GM18517 (cell line): ENCODE results near the gene KRT76.

Experiments
- ATAC-seq: cut with Tn5 transposase; IDR thresholded peaks from one replicate; pipeline ENCODE4 v1.9.1; 2021; ENCODE audit warnings: mild to moderate bottlenecking, moderate library complexity; ENCODE audit not compliant: unreplicated experiment

KRT76 gene

DNA sequence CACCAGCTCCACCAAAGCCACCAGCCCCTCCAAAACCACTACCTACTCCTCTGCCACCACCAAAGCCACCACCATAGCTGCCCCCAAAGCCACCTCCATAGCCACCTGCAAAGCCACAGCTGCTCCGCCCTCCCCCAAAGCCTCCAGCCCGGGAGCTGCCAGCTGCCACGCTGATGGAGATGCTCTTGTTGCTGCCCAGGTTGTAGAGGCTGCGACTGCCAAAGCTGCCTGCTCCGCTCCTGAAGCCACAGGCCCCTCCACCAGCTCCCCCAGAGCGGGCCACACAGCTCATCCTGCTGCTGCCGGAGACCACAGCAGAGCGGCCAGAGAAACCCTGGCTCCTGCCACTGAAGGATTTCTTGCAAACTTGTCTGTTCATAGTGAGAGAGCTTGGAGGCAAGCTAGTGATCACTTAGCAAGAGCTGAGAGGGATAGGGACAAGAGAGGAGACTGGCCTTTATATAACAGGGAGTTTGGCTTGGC, at the start of gene KRT76:
Gene KRT76, minus strand, starts transcription at position 433 of the 483 bp plus-strand sequence. Its CDS starts 54 bp downstream, at position 379.
- ATAC-seq = no peak

- no peak for ATAC-seq
Observed at GRCh38 chr12:52825961-52826360, 48.8 kb upstream of the KRT76 start.

GRCh38 chr12:52824741-52825410, 47.7 kb upstream of the KRT76 start:
- no peak for ATAC-seq

DNA sequence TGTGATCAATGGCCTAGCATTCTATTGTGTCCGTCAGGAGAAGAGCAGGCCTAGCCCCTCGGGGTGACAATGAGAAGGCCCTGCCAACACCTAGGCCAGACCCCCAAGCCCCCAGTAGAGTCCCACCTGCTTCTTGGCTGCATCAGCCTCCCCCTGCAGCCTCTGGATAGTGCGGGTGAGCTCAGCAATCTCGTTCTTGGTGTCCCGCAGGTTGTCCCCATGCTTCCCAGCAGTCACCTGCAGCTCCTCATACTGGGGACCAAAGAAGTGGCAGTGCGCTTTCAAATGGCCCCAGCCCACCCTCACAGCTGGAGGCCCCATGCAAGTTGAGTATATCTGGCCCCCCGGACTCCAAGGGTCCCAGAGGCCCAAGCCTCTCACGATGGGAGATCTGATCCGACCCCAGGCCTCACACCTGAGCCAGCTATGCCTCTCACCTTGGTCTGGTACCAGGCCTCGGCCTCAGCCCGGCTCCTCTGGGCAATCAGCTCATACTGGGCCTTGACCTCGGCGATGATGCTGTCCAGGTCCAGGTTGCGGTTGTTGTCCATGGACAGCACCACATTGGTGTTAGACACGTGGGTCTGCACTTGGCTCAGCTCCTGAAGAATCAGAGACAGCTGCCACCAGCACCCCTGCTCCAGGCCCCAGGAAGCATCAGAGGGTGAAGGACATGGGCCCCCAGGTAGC, 46.8 kb upstream of the KRT76 start:
- ATAC-seq = no peak

DNA sequence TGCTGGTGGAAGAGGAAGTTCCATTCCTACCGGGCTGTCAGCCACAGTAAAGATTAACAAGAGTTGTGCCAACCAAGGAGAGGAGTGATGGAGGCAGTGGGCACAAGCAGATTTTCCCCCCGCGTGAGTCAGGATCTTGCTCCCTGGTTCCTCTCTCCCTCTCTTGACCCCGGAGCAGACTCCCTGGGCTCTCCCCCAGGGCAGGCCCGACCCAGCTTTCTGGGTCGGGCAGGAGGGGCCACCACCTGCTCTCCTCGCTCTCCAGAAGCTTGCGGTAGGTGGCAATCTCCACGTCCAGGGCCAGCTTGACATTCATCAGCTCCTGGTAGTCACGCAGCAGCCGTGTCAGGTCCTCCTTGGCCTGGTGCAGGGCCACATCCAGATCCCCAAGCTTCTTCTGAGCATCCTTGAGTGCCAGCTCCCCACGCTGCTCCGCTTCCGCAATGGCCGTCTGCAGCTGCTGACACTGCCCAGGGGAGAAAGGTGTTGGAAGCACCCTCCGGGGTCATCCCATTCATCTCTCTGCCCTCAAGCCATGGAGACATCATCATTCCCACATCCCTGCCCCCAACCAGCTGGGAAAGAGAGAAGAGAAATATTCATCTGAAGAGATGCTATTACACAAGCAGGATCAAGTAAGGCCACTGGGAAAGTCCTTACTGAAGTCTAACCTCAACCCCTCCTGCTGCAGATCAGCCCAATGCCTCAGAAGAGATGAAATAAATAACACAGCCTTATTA, 45.8 kb upstream of the KRT76 start:
- no peak for ATAC-seq

- ATAC-seq = no peak
Observed at GRCh38 chr12:52821826-52822660, 44.9 kb upstream of the KRT76 start.

DNA sequence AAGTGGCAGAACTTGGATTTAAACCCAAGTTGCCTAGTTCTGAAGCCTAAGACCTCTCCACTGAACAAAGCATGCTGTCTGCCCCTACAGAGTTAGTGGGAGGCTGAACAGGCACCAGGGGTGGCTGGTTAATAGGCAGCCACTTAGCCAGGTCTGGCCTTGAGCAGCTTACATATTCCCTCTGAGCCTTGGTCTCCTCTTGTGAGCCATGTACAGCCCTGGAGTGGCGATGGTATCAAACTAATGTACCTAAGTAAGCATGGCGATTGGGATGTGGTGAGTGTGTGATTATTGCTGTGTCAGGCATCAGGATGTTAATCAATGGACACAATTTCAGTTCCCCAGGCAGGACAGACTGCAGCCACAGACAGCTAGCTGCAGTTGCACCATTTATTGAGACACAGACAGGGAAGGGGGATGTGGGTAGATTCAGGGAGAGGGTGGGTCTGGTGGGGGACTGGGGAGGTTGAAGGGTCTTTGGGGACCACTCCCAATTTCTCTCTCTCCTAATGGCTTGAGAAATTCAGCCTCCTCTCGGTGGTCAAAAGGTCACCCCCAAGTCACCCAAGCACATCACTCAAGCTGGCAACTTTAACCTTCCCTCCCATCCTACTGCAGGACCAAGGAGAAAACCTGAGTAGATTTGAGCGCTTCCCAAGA, 44.1 kb upstream of the KRT76 start:
- ATAC-seq = no peak

DNA sequence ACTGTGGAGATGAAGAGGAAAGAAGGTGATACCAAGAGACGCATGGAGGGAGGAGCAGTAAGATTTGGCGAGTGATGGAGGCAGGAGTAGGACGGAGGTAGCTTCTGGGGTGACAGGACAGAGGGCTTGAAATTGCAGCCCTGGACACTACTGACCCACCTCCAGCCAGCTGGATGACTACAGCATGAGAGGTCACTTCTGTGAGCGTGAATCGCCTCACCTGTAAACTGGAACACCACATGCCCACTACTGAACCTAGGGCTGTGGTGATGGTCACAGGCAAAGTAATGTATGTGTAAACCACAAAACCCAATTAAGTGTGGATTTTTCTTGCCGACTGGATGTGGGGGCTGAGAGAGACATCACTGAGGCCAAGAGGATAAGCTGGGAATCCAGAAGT, 43.4 kb upstream of the KRT76 start:
- no peak for ATAC-seq

- ATAC-seq = no peak
Observed at GRCh38 chr12:52819731-52820510, 42.8 kb upstream of the KRT76 start.

DNA sequence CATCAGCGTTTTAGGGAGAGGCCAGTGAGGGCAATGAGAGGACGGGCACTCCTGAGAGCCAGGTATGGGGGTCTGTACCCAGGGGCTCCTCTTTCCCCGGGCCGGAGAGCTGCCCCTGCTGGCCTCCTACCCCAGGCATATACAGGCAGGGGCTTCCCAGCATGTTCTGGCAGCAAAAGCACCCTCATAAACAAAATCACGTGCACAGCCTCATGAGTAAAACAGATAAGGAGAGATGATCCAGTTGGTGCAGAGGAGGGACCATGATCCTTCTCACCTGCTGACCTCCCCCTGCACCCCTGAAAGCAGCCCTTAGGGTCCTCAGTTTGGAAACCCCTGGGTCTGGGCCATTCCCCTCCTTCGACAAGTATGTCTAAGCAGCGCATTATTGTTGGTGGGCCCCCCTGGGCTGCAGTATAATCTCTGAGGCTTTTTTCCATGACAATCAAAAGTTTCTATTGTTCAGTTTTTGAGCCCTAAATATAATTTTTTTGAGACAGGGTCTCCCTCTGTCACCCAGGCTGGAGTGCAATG, 41.8 kb upstream of the KRT76 start:
- ATAC-seq = no peak

DNA sequence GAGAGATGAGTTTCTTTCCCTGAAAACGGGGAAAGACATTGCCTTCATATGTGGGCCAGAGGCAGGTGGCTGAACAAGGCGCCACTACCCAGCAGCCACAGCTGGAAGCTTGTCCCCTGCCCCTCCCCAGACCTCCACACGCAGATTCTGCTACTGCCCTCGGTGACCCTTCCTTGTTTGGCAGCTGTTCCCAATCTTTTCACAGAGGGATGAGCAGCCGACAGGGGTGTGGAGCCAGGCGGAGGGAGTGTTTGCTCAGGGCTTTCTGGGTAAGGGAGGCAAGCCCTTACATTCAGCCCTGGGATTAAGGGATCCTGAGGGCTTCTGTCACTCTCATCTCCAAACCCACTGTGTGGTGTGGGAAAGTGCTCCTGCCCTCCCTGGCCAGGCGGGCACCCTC, 41.2 kb upstream of the KRT76 start:
- ATAC-seq = no peak

GRCh38 chr12:52817699-52818238, 40.6 kb upstream of the KRT76 start:
- no peak for ATAC-seq

GRCh38 chr12:52817003-52817698, 40.0 kb upstream of the KRT76 start:
- no peak for ATAC-seq

DNA sequence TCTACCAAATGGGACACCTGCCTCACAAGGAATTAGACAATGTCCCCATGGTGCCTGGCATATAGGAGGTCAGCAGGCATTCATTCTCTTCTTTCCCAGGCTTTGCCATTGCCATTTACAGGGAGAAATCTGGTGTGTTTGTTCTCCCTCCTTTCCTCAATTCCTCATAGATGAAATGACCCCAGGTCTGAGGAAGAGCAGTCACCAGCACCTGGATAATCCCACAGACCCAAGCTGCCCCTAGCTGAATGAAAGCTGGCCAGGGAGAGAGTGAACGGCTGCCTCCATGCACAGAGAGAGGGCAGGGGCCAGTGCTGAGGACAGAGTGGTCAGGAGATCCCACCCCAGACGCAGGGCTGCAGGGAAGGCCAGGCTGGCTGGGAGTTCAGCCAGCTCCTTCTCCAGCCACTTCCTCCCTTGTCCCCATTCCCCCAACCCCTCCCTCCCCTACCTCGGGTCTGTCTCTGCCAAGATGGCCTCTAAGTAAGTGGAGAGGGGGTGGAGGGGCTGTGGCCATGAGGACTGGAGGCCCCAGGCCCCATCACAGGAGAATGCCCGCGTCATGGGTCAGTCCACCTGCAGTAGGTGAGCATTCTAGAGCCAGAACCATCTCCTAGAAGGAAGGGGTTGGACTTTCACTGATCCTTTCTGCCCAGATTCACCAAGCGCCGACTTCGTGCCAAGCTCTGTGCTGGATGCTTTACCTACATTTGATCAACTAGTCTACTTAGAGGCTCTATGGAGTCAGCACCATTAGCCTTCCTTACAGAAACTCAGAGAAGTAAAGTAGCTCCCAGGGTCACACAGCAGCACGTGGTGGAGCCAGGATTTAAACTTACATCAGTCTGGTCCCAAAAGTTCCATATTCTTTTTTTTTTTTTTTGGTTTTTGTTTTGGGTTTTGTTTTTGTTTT, 38.8 kb upstream of the KRT76 start:
- ATAC-seq = no peak

DNA sequence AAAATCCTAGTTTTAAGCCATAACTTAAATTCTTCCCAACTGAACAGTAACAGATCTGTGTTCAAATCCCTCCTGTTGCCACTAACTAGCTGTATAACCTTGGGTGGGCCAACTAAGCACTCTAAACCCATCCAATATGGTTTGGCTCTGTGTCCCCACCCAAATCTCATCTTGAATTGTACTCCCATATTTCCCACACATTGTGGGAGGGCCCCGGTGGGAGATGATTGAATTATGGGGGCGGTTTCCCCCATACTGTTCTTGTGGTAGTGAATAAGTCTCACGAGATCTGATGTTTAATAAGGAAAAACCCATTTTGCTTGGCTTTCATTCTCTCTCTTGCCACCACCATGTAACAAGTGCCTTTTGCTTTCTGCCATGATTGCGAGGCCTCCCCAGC, 38.0 kb upstream of the KRT76 start:
- ATAC-seq = no peak

DNA sequence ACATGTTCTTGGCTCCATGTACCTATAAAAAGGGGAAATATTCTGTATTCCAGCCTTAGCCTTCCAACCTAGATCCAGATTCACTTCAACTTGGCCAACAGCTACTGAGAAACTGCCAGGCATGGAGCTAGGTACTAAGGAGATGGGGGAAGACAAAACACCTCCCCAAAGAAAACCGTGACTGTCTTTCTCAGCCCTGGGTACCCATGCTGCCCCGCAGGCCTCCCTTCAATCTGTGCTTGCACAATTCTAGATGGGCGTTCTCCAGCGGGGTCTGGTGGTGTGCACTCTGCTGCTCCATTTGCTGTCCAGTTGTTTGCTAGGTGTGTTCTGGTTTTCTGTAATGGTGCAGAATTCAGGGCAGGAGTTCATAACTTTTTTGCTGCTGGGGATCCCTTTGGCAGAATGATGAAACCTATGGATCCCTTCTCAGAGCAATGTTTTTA, 37.6 kb upstream of the KRT76 start:
- ATAC-seq = no peak
